ENCODE results near the gene CCDC117.
"Not testable (repeated sequence)": the region's sequence is repeated elsewhere in the genome, so short reads cannot be mapped to it uniquely, and the experiment has no call there.

The CCDC117 gene

DNA sequence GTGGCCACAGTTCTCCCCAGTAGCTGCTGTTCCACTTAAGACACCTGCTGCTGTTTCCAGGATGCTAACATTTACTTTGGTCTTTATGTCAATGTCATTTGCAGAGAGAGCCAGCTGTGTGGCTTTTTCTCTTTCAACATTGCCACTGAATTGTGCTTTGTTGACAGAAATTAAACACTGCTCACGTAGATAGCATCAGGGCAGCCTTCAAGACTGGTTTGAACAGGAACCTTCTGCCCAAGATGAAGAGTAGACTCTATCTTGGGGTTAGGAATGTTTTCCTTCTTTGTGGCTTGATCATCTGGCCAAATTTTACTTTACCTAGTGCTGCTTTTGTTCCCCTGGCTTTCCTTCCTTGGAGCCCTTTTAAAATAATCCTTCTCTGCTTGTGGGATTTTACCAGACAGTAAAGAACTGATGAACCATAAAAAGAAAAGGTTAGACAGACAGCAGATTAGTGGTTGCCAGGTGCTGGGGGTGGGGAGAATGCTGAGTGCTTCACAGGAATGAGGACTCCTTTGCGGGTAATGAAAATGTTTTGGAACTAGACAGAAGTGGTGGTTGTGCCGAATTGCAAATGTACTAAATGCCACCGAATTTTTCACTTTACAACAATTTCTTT is 50.5 kb downstream of the CCDC117 start:
- Histone ChIP-seq H3K9ac (ENCODE audit: low read length) (no peak overlapping the region), H3K27ac (ENCODE audit: low read depth, low read length) (no peak overlapping the region), H3K4me1 (ENCODE audit: insufficient read depth, low read length) (peaks cover 11% of the 10 kb centered on the region), H3K4me3 (ENCODE audit: low read depth in 1 of 2, low read length in 2 of 2) (no peak overlapping the region), H3K27me3 (ENCODE audit: control insufficient read depth in 1 of 2, insufficient read depth in 2 of 2, low read length in 2 of 2) (no peaks in the 10 kb centered on the region), H3K36me3 (ENCODE audit: insufficient read depth, low read length) (no peaks in the 10 kb centered on the region), H3K9me3 (ENCODE audit: low read length) (no peaks in the 10 kb centered on the region)

DNA sequence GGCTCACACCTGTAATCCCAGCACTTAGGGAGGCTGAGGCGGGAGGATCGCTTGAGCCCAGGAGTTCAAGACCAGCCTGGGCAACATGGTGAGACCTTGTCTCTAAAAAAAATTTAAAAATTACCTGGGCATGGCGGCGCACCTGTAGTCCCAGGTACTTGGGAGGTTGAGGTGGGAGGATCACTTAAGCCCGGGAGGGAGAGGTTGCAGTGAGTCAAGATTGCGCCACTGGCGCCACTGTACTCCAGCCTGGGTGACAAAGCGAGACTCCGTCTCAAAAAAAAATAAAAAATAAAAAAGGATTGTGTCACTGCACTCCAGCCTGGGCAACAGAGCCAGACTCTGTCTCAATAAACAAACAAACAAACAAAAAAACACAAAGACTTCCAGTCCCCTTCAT is 52.0 kb downstream of the CCDC117 start:
- H3K4me1 ChIP-seq (ENCODE audit: insufficient read depth, low read length); H3K27me3 ChIP-seq (ENCODE audit: control insufficient read depth in 1 of 2, insufficient read depth in 2 of 2, low read length in 2 of 2); H3K9ac ChIP-seq (ENCODE audit: low read length); H3K27ac ChIP-seq (ENCODE audit: low read depth, low read length); H3K9me3 ChIP-seq (ENCODE audit: low read length); H3K4me3 ChIP-seq (ENCODE audit: low read depth in 1 of 2, low read length in 2 of 2); H3K36me3 ChIP-seq (ENCODE audit: insufficient read depth, low read length): not testable (repeated sequence)

DNA sequence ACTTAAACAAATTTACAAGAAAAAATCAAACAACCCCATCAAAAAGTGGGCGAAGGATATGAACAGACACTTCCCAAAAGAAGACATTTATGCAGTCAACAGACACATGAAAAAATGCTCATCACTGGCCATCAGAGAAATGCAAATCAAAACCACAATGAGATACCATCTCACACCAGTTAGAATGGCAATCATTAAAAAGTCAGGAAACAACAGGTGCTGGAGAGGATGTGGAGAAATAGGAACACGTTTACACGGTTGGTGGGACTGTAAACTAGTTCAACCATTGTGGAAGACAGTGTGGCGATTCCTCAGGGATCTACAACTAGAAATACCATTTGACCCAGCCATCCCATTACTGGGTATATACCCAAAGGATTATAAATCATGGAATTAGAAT is 53.9 kb downstream of the CCDC117 start:
- H3K4me1 ChIP-seq (ENCODE audit: insufficient read depth, low read length); H3K36me3 ChIP-seq (ENCODE audit: insufficient read depth, low read length); H3K9me3 ChIP-seq (ENCODE audit: low read length); H3K27ac ChIP-seq (ENCODE audit: low read depth, low read length); H3K9ac ChIP-seq (ENCODE audit: low read length); H3K4me3 ChIP-seq (ENCODE audit: low read depth in 1 of 2, low read length in 2 of 2); H3K27me3 ChIP-seq (ENCODE audit: control insufficient read depth in 1 of 2, insufficient read depth in 2 of 2, low read length in 2 of 2): not testable (repeated sequence)

DNA sequence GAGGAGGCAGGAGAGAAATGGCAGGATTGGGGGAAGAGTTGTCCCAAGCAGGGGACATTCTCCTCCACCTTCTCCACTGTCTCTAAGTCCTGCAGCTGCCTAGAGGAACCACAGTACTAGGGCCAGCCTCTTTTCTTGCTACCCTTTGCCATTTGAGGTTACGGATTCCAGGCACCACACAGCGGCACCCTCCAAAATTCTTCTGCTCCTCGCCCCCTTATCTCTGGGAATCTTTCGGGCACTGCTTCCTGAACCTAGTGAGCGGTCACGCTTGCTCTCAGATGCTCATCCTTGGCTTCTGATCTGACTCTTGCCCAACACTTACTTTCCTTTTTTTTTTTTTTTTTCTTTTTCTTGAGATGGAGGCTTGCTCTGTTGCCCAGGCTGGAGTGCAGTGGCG is 54.4 kb downstream of the CCDC117 start:
- no peaks in the 10 kb centered on the region for H3K27me3 ChIP-seq (ENCODE audit: control insufficient read depth in 1 of 2, insufficient read depth in 2 of 2, low read length in 2 of 2)
- H3K4me3 ChIP-seq (ENCODE audit: low read depth in 1 of 2, low read length in 2 of 2): no peak overlapping the region
- peaks cover 6% of the 10 kb centered on the region for H3K4me1 ChIP-seq (ENCODE audit: insufficient read depth, low read length)
- no peak overlapping the region for H3K27ac ChIP-seq (ENCODE audit: low read depth, low read length)
- H3K9ac ChIP-seq (ENCODE audit: low read length): no peak overlapping the region
- H3K36me3 ChIP-seq (ENCODE audit: insufficient read depth, low read length): no peaks in the 10 kb centered on the region
- no peaks in the 10 kb centered on the region for H3K9me3 ChIP-seq (ENCODE audit: low read length)

DNA sequence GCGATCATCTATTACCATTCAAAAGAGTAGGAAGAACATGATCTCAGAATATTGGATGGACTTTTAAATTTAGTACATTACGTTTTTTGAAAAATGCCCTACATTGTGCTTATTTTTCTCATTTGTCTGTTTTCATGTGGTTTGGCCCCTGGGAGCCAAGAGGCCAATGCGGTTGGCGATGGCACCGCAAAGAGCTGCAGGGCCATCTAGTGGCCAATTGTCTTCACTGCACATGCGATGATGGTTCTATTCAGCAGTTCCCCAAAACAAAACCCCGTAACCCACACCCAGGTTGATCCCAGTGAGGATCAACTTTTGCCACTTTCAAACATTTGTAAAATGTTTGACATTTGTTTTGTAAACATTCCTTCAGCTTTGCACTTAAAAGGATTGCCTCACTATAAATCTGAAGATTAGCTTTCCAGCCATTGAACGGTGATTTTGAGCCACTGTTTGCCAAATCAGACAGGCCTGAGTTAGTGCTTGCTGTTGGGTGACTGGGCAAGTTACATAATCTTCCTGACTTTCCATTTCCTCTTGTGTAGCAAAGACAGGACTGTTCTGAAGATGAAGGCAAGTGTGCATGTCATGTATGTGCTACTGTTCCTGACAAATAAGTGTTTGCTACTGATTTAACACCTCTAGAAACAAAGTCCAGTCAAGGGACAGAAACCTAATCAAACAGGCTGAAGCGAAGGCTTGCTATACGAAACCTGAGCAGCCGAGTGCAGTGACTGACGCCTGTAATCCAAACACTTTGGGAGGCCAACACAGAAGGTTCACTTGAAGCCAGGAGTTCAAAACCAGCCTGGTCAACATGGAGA is 57.1 kb downstream of the CCDC117 start:
- H3K4me3 ChIP-seq (ENCODE audit: low read depth in 1 of 2, low read length in 2 of 2): no peak overlapping the region
- no peaks in the 10 kb centered on the region for H3K36me3 ChIP-seq (ENCODE audit: insufficient read depth, low read length)
- H3K27me3 ChIP-seq (ENCODE audit: control insufficient read depth in 1 of 2, insufficient read depth in 2 of 2, low read length in 2 of 2): no peaks in the 10 kb centered on the region
- no peak overlapping the region for H3K27ac ChIP-seq (ENCODE audit: low read depth, low read length)
- H3K9ac ChIP-seq (ENCODE audit: low read length): no peak overlapping the region
- H3K4me1 ChIP-seq (ENCODE audit: insufficient read depth, low read length): peaks cover 6% of the 10 kb centered on the region
- no peaks in the 10 kb centered on the region for H3K9me3 ChIP-seq (ENCODE audit: low read length)

DNA sequence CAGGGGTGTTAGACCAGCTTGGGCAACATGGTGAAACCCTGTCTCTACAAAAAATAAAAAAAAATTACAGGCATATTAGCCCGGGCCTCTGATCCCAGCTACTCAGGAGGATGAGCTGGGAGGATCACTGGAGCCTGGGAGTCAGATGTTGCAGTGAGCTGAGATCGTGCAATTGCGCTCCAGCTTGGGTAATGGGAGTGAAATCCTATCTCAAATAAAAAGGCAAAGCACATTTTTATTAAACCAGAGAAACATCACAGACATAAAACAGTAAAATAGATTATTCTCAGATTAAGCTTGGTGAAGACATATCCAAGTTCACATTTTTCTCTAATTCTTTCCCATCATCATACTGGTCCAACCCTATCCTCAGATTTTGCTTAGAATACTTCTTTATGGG is 57.9 kb downstream of the CCDC117 start:
- Histone ChIP-seq H3K27me3 (ENCODE audit: control insufficient read depth in 1 of 2, insufficient read depth in 2 of 2, low read length in 2 of 2) (no peaks in the 10 kb centered on the region), H3K36me3 (ENCODE audit: insufficient read depth, low read length) (no peaks in the 10 kb centered on the region), H3K9me3 (ENCODE audit: low read length) (no peaks in the 10 kb centered on the region), H3K27ac (ENCODE audit: low read depth, low read length) (no peak overlapping the region), H3K4me1 (ENCODE audit: insufficient read depth, low read length) (peaks cover 6% of the 10 kb centered on the region), H3K4me3 (ENCODE audit: low read depth in 1 of 2, low read length in 2 of 2) (no peak overlapping the region), H3K9ac (ENCODE audit: low read length) (no peak overlapping the region)

DNA sequence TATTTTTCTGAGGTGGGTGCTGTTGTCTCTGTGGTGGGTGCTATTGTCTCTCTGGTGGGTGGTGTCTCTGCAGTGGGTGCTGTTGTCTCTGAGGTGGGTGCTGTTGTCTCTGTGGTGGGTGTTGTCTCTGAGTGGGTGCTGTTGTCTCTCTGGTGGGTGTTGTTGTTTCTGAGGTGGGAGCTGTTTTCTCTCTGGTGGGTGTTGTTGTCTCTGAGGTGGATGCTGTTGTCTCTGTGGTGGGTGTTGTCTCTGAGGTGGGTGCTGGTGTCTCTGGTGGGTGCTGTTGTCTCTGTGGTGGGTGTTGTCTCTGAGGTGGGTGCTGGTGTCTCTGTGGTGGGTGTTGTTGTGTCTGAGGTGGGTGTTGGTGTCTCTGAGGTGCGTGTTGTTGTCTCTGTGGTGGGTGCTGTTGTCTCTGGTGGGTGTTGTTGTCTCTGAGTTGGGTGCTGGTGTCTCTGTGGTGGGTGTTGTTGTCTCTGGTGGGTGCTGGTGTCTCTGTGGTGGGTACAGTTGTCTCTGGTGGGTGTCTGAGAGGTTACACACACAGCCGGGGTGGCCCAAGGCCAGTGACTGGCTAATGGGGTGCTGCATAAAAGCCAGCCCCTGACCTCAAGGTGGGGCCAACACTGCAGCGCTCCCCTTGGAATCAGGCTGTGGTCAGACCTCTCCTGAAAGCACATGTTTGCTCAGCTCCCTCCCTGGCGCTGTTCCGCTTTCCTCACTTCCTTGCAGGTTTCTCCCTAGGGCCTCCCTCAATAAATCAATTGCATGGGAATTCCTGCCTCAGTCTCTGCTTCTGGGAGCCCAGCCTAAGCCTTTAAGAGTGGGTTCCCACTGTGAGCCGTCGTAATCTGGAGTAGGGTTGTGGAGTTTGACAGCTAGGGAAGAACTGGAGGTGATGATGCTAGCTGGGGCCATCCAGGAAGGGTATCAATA is 58.9 kb downstream of the CCDC117 start:
- Histone ChIP-seq H3K4me1 (ENCODE audit: insufficient read depth, low read length) (peaks cover 6% of the 10 kb centered on the region), H3K27ac (ENCODE audit: low read depth, low read length) (no peak overlapping the region), H3K36me3 (ENCODE audit: insufficient read depth, low read length) (no peaks in the 10 kb centered on the region), H3K27me3 (ENCODE audit: control insufficient read depth in 1 of 2, insufficient read depth in 2 of 2, low read length in 2 of 2) (no peaks in the 10 kb centered on the region), H3K9ac (ENCODE audit: low read length) (no peak overlapping the region), H3K4me3 (ENCODE audit: low read depth in 1 of 2, low read length in 2 of 2) (no peak overlapping the region), H3K9me3 (ENCODE audit: low read length) (no peaks in the 10 kb centered on the region)

DNA sequence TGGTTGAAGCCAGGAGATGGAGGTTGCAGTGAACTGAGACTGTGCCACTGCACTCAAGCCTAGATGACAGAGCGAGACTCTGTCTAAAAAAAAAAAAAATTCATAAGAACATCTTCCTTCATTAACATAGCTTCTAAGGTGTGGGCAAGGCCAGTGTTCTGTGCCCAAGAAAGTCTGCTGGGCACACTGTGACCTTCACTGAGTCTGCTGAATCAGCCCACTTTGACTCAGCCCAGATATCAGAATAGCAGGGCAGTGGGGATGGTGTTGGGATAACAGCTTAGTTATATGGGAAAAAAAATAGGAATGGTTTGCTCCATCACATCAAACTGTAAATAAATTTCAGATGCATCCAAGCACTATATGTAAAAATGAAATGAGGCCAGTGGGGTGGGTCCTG is 60.2 kb downstream of the CCDC117 start:
- no peak overlapping the region for H3K4me3 ChIP-seq (ENCODE audit: low read depth in 1 of 2, low read length in 2 of 2)
- H3K27me3 ChIP-seq (ENCODE audit: control insufficient read depth in 1 of 2, insufficient read depth in 2 of 2, low read length in 2 of 2): no peaks in the 10 kb centered on the region
- no peaks in the 10 kb centered on the region for H3K36me3 ChIP-seq (ENCODE audit: insufficient read depth, low read length)
- no peak overlapping the region for H3K27ac ChIP-seq (ENCODE audit: low read depth, low read length)
- no peaks in the 10 kb centered on the region for H3K9me3 ChIP-seq (ENCODE audit: low read length)
- no peak overlapping the region for H3K9ac ChIP-seq (ENCODE audit: low read length)
- H3K4me1 ChIP-seq (ENCODE audit: insufficient read depth, low read length): peaks cover 6% of the 10 kb centered on the region

DNA sequence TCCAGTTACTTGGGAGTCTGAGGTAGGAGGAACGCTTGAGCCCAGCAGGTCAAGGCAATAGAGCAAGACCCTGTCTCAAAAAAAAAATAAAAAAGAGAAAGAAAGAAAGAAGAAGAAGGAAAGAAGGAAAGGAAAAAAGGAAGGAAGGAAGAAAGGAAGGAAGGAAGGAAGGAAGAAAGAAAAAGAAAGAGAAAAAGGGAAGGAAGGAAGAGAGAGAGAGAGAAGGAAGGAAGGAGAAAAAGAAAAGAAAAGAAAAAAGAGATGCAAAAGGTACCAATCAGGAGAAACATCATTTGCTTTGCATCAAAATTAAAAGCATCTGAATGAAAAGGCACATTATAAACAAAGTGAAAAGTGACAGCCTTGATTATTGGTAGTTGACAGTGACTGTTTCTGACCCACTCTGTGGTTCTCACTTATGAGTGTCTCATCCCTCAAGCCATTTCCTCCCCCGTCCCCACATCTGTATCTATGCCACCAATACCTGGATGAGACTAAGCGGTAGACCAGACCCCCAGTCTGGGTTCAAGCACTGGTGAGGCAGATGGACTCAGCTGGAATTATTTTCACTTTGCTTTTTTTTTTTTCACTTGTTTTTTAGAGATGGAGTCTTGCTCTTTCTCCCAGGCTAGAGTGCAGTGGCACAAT is 60.9 kb downstream of the CCDC117 start:
- Histone ChIP-seq H3K9me3 (ENCODE audit: low read length) (no peaks in the 10 kb centered on the region), H3K4me3 (ENCODE audit: low read depth in 1 of 2, low read length in 2 of 2) (no peak overlapping the region), H3K27ac (ENCODE audit: low read depth, low read length) (no peak overlapping the region), H3K27me3 (ENCODE audit: control insufficient read depth in 1 of 2, insufficient read depth in 2 of 2, low read length in 2 of 2) (no peaks in the 10 kb centered on the region), H3K4me1 (ENCODE audit: insufficient read depth, low read length) (peaks cover 6% of the 10 kb centered on the region), H3K36me3 (ENCODE audit: insufficient read depth, low read length) (no peaks in the 10 kb centered on the region), H3K9ac (ENCODE audit: low read length) (no peak overlapping the region)

DNA sequence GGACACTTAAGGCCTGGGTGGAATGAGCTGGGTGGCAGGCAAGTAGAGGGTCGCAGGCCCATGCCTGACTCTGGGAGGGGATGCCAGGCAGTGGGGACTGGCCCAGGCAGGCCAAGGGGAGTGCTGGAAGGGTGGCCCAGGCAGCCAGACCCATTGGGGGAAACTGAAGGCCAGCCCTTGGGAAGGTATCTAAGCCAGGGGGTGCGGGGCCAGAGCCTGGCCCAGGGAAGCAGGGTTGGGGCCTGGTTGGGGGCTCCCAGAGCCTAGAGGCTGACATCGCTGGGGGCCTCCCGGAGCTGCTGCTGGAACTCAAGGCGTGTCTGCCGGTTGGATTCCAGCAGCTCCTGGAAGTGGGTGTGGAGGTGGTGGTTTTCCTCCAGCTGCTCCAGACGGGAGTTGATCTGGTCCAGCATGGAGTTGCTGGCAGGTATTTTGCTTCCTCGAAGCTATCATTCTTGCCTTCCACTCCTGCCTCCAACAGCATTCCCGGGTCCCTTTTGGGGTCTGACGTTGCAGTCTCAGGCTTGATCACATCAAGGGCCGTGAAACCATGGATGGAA is 63.2 kb downstream of the CCDC117 start:
- Histone ChIP-seq H3K27me3 (ENCODE audit: control insufficient read depth in 1 of 2, insufficient read depth in 2 of 2, low read length in 2 of 2) (no peaks in the 10 kb centered on the region), H3K4me3 (ENCODE audit: low read depth in 1 of 2, low read length in 2 of 2) (no peak overlapping the region), H3K4me1 (ENCODE audit: insufficient read depth, low read length) (no peaks in the 10 kb centered on the region), H3K27ac (ENCODE audit: low read depth, low read length) (no peak overlapping the region), H3K36me3 (ENCODE audit: insufficient read depth, low read length) (no peaks in the 10 kb centered on the region), H3K9me3 (ENCODE audit: low read length) (no peaks in the 10 kb centered on the region), H3K9ac (ENCODE audit: low read length) (no peak overlapping the region)

DNA sequence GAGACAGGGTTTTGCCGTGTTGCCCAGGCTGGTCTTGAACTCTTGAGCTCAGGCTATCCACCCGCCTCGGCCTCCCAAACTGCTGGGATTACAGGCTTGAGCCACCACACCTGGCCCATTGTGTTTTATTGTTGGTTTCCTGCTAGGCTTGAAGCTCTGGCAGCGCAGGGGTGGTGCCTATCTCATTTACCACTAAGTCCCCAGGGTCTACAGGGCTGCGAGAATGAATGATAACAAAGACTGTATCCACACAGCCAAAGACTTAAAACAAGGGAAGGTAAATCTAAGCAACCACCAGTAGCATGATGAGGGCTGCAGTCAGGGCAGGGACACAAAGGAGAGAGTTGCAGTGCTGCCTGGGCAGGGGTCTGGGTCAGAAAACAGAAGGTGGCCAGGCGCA is 65.1 kb downstream of the CCDC117 start:
- Histone ChIP-seq H3K27ac (ENCODE audit: low read depth, low read length) (no peak overlapping the region), H3K4me3 (ENCODE audit: low read depth in 1 of 2, low read length in 2 of 2) (no peak overlapping the region), H3K36me3 (ENCODE audit: insufficient read depth, low read length) (no peaks in the 10 kb centered on the region)

More for the DNA sequence above, 65.1 kb downstream of the CCDC117 start:
- H3K27me3 ChIP-seq (ENCODE audit: control insufficient read depth in 1 of 2, insufficient read depth in 2 of 2, low read length in 2 of 2): no peaks in the 10 kb centered on the region
- no peaks in the 10 kb centered on the region for H3K9me3 ChIP-seq (ENCODE audit: low read length)
- H3K9ac ChIP-seq (ENCODE audit: low read length): no peak overlapping the region
- H3K4me1 ChIP-seq (ENCODE audit: insufficient read depth, low read length): no peaks in the 10 kb centered on the region
